ENCODE results near the gene CDC27.

DNA sequence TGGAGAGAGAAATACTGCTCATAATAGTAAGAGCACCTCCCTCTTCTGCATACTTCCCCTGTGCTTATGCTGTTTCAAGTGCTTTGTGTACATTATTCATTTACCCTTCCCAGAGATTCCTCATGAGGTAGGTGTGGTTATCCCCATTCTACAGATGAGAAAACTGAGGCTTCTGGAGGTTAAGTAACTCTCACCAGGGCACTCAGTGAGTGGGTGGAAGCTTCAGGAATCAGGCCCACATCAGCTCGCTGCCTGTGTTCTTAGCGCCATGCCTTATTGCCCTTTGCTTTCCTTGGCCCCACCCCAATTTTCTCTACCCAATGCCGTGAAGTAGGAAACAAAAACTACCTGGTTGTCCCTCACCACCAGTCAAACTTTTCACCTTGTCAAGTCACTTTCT lies 46.4 kb upstream of the CDC27 start:
- TF ChIP-seq CTCF (IDR thresholded peaks at IDR 0.05) (no peak), ZFX (IDR thresholded peaks at IDR 0.05; ENCODE audit: borderline replicate concordance) (no peak)
